Measurements from ENCODE around the gene MPPED2.

MPPED2 gene

GRCh38 chr11:30585125-30585891 lies 845 bp downstream of the MPPED2 start:
- peak overlapping the region; percentile 47 for H3K4me3 Mint-ChIP-seq
- ATAC-seq (ENCODE audit: low read depth) (peak; percentile 43), DNase-seq (ENCODE audit: low spot score in 2 of 2) (no peak)
- H3K36me3 Mint-ChIP-seq: no peaks in the 10 kb centered on the region
- H3K27ac Mint-ChIP-seq: no peak overlapping the region
- peaks cover 7% of the 10 kb centered on the region for H3K4me1 Mint-ChIP-seq
- H3K27me3 Mint-ChIP-seq: peaks cover 20% of the 10 kb centered on the region
- no peaks in the 10 kb centered on the region for H3K9me3 Mint-ChIP-seq

- Mint-ChIP-seq H3K27ac (no peak overlapping the region), H3K4me3 (no peak overlapping the region), H3K36me3 (no peaks in the 10 kb centered on the region), H3K27me3 (peaks cover 20% of the 10 kb centered on the region), H3K4me1 (peaks cover 7% of the 10 kb centered on the region), H3K9me3 (no peaks in the 10 kb centered on the region)
- DNase-seq (ENCODE audit: low spot score in 2 of 2) (no peak), ATAC-seq (ENCODE audit: low read depth) (no peak)
These were observed 2.5 kb downstream of the MPPED2 start for GRCh38 chr11:30583476-30584280.

- DNase-seq (ENCODE audit: low spot score in 2 of 2) (no peak), ATAC-seq (ENCODE audit: low read depth) (no peak)
- Mint-ChIP-seq H3K9me3 (peaks cover 2% of the 10 kb centered on the region), H3K4me1 (peaks cover 7% of the 10 kb centered on the region), H3K36me3 (no peaks in the 10 kb centered on the region), H3K4me3 (no peak overlapping the region), H3K27me3 (peaks cover 22% of the 10 kb centered on the region), H3K27ac (no peak overlapping the region)
These were observed 3.4 kb downstream of the MPPED2 start for GRCh38 chr11:30582726-30583125.

GRCh38 chr11:30581675-30582074 lies 4.5 kb downstream of the MPPED2 start:
- no peaks in the 10 kb centered on the region for H3K36me3 Mint-ChIP-seq
- peaks cover 15% of the 10 kb centered on the region for H3K27me3 Mint-ChIP-seq
- H3K4me3 Mint-ChIP-seq: no peak overlapping the region
- ATAC-seq (ENCODE audit: low read depth): no peak
- no peak overlapping the region for H3K27ac Mint-ChIP-seq
- H3K9me3 Mint-ChIP-seq: peaks cover 2% of the 10 kb centered on the region
- peaks cover 5% of the 10 kb centered on the region for H3K4me1 Mint-ChIP-seq
- DNase-seq (ENCODE audit: low spot score in 2 of 2): no peak

GRCh38 chr11:30580573-30580972 lies 5.6 kb downstream of the MPPED2 start:
- H3K27ac Mint-ChIP-seq: no peak overlapping the region
- no peak for DNase-seq (ENCODE audit: low spot score in 2 of 2)
- ATAC-seq (ENCODE audit: low read depth): no peak
- no peaks in the 10 kb centered on the region for H3K36me3 Mint-ChIP-seq
- peaks cover 4% of the 10 kb centered on the region for H3K4me1 Mint-ChIP-seq
- H3K9me3 Mint-ChIP-seq: peaks cover 2% of the 10 kb centered on the region
- no peak overlapping the region for H3K4me3 Mint-ChIP-seq
- H3K27me3 Mint-ChIP-seq: peaks cover 15% of the 10 kb centered on the region

GRCh38 chr11:30579415-30580175 lies 6.6 kb downstream of the MPPED2 start:
- Mint-ChIP-seq H3K27ac (no peak overlapping the region), H3K9me3 (peaks cover 2% of the 10 kb centered on the region), H3K4me1 (peaks cover 2% of the 10 kb centered on the region), H3K4me3 (no peak overlapping the region), H3K36me3 (no peaks in the 10 kb centered on the region), H3K27me3 (peaks cover 12% of the 10 kb centered on the region)
- no peak for ATAC-seq (ENCODE audit: low read depth)
- DNase-seq (ENCODE audit: low spot score in 2 of 2): no peak

- Mint-ChIP-seq H3K4me3 (no peak overlapping the region), H3K4me1 (no peaks in the 10 kb centered on the region), H3K27me3 (peaks cover 2% of the 10 kb centered on the region), H3K36me3 (no peaks in the 10 kb centered on the region), H3K9me3 (peaks cover 2% of the 10 kb centered on the region), H3K27ac (no peak overlapping the region)
- DNase-seq (ENCODE audit: low spot score in 2 of 2): no peak
- ATAC-seq (ENCODE audit: low read depth): no peak
These were observed 7.7 kb downstream of the MPPED2 start for GRCh38 chr11:30578406-30578805.

GRCh38 chr11:30573951-30574350 lies 12.2 kb downstream of the MPPED2 start:
- no peak for ATAC-seq (ENCODE audit: low read depth)
- peaks cover 2% of the 10 kb centered on the region for H3K27me3 Mint-ChIP-seq
- no peak for DNase-seq (ENCODE audit: low spot score in 2 of 2)
- H3K27ac Mint-ChIP-seq: no peak overlapping the region
- no peak overlapping the region for H3K4me3 Mint-ChIP-seq
- H3K9me3 Mint-ChIP-seq: peaks cover 2% of the 10 kb centered on the region
- no peaks in the 10 kb centered on the region for H3K4me1 Mint-ChIP-seq
- no peaks in the 10 kb centered on the region for H3K36me3 Mint-ChIP-seq

GRCh38 chr11:30568931-30569330 lies 17.2 kb downstream of the MPPED2 start:
- DNase-seq (ENCODE audit: low spot score in 2 of 2): no peak
- H3K36me3 Mint-ChIP-seq: no peaks in the 10 kb centered on the region
- no peak overlapping the region for H3K27ac Mint-ChIP-seq

GRCh38 chr11:30567644-30568043 lies 18.5 kb downstream of the MPPED2 start:
- ATAC-seq (ENCODE audit: low read depth): no peak
- H3K27ac Mint-ChIP-seq: no peak overlapping the region
- no peaks in the 10 kb centered on the region for H3K27me3 Mint-ChIP-seq
- no peaks in the 10 kb centered on the region for H3K36me3 Mint-ChIP-seq
- H3K9me3 Mint-ChIP-seq: peaks cover 1% of the 10 kb centered on the region
- no peak overlapping the region for H3K4me3 Mint-ChIP-seq
- DNase-seq (ENCODE audit: low spot score in 2 of 2): no peak
- no peaks in the 10 kb centered on the region for H3K4me1 Mint-ChIP-seq

More at GRCh38 chr11:30568931-30569330, 17.2 kb downstream of the MPPED2 start:
- Mint-ChIP-seq H3K4me1 (no peaks in the 10 kb centered on the region), H3K27me3 (no peaks in the 10 kb centered on the region), H3K4me3 (no peak overlapping the region), H3K9me3 (no peaks in the 10 kb centered on the region)
- no peak for ATAC-seq (ENCODE audit: low read depth)

- no peak for ATAC-seq (ENCODE audit: low read depth)
- no peaks in the 10 kb centered on the region for H3K27me3 Mint-ChIP-seq
- H3K4me3 Mint-ChIP-seq: no peak overlapping the region
- H3K9me3 Mint-ChIP-seq: peaks cover 1% of the 10 kb centered on the region
- no peaks in the 10 kb centered on the region for H3K36me3 Mint-ChIP-seq
- DNase-seq (ENCODE audit: low spot score in 2 of 2): no peak
- H3K27ac Mint-ChIP-seq: no peak overlapping the region
- H3K4me1 Mint-ChIP-seq: no peaks in the 10 kb centered on the region
These were observed 19.0 kb downstream of the MPPED2 start for GRCh38 chr11:30567120-30567519.

GRCh38 chr11:30566482-30566881 lies 19.7 kb downstream of the MPPED2 start:
- no peaks in the 10 kb centered on the region for H3K4me1 Mint-ChIP-seq
- ATAC-seq (ENCODE audit: low read depth): no peak
- DNase-seq (ENCODE audit: low spot score in 2 of 2): no peak
- no peaks in the 10 kb centered on the region for H3K36me3 Mint-ChIP-seq
- peaks cover 1% of the 10 kb centered on the region for H3K9me3 Mint-ChIP-seq
- H3K4me3 Mint-ChIP-seq: no peak overlapping the region
- H3K27ac Mint-ChIP-seq: no peak overlapping the region
- no peaks in the 10 kb centered on the region for H3K27me3 Mint-ChIP-seq

GRCh38 chr11:30565027-30565426 lies 21.1 kb downstream of the MPPED2 start:
- ATAC-seq (ENCODE audit: low read depth): no peak
- Mint-ChIP-seq H3K27ac (no peak overlapping the region), H3K4me3 (no peak overlapping the region), H3K4me1 (no peaks in the 10 kb centered on the region), H3K27me3 (no peaks in the 10 kb centered on the region), H3K9me3 (peaks cover 1% of the 10 kb centered on the region), H3K36me3 (no peaks in the 10 kb centered on the region)
- DNase-seq (ENCODE audit: low spot score in 2 of 2): no peak
